PC-9 (cell line): ENCODE data around the gene SPA17. TPM values are rescaled to one million over a fixed set of nuclear protein-coding genes. Genes with fewer than 3 reads are reported as not detected.

Experiments used
- BruUV-seq: library from RNA; stranded (reverse); fragments of 400-500 nt; replicated peaks from 2 replicates; lab custom pipeline; 2021; lab: Mats Ljungman, UMichigan
- CTCF ChIA-PET: fragments of 300-600 bp; sonication (Branson Sonifier 250); formaldehyde crosslinking; loops from one replicate; lab custom pipeline; 2022; ENCODE audit warnings: antibody characterized with exemption; lab: Charles Lee
- POLR2A ChIA-PET: fragments of 300-600 bp; sonication (Branson Sonifier 250); formaldehyde crosslinking; loops from one replicate; lab custom pipeline; 2022; ENCODE audit warnings: antibody characterized with exemption; ENCODE audit not compliant: unreplicated experiment; lab: Charles Lee
- DNase-seq, 2 experiments: peaks; one replicate each; pipeline versions ENCODE4 v3.0.0 to v3.0.0-alpha.2; 2015 to 2022; ENCODE audit warnings: mixed read lengths in 1 of 2
- H2AFZ ChIP-seq: fragments of 200-600 bp; sonication (generic); 2 replicates; pipeline ENCODE4 v1.8.1; 2017; ENCODE audit warnings: antibody characterized with exemption
- H3F3A ChIP-seq: fragments of 200-600 bp; sonication (generic); 2 replicates; pipeline ENCODE4 v1.8.1; 2017; ENCODE audit warnings: antibody characterized with exemption, mild to moderate bottlenecking, low read depth; ENCODE audit not compliant: insufficient read depth
- H3K27ac ChIP-seq: fragments of 200-600 bp; sonication (generic); 2 replicates; pipeline ENCODE4 v1.6.1; 2016; ENCODE audit warnings: mixed run types
- H3K27me3 ChIP-seq: fragments of 200-600 bp; sonication (generic); 2 replicates; pipeline ENCODE4 v1.6.1; 2016; ENCODE audit warnings: low read depth, mixed run types; ENCODE audit not compliant: insufficient read depth
- H3K36me3 ChIP-seq: fragments of 200-600 bp; sonication (generic); 2 replicates; pipeline ENCODE4 v1.6.1; 2016; ENCODE audit warnings: low read depth, mixed run types
- H3K4me1 ChIP-seq: fragments of 200-600 bp; sonication (generic); replicated peaks from 2 replicates; pipeline ENCODE4 v1.6.1; 2016; ENCODE audit warnings: mixed run types; ENCODE audit not compliant: insufficient read depth
- H3K4me2 ChIP-seq: fragments of 200-600 bp; sonication (generic); 2 replicates; pipeline ENCODE4 v1.6.1; 2017; ENCODE audit warnings: mixed run types
- H3K4me3 ChIP-seq: fragments of 200-600 bp; sonication (generic); 2 replicates; pipeline ENCODE4 v1.6.1; 2016; ENCODE audit warnings: mixed run types
- H3K79me2 ChIP-seq: fragments of 200-600 bp; sonication (generic); 2 replicates; pipeline ENCODE4 v1.6.1; 2017; ENCODE audit warnings: low read depth, mixed run types
- H3K9me2 ChIP-seq: fragments of 200-600 bp; sonication (generic); 2 replicates; pipeline ENCODE4 v1.8.1; 2017; ENCODE audit warnings: mild to moderate bottlenecking; ENCODE audit not compliant: insufficient read depth
- H3K9me3 ChIP-seq: fragments of 200-600 bp; sonication (generic); 2 replicates; pipeline ENCODE4 v1.8.1; 2016; ENCODE audit warnings: low read depth; ENCODE audit not compliant: insufficient read depth
- H4K20me1 ChIP-seq: fragments of 200-600 bp; sonication (generic); 2 replicates; pipeline ENCODE4 v1.8.1; 2017; ENCODE audit not compliant: insufficient read depth
- CTCF ChIP-seq: fragments of 200-600 bp; sonication (generic); conservative IDR thresholded peaks from 2 replicates; pipeline ENCODE4 v1.6.1; 2017; ENCODE audit warnings: mixed run types, antibody characterized with exemption, mild to moderate bottlenecking, moderate library complexity
- EZH2 ChIP-seq: fragments of 200-600 bp; sonication (generic); IDR thresholded peaks from 2 replicates; pipeline ENCODE4 v1.8.0; 2017; ENCODE audit warnings: antibody characterized with exemption, low read depth
- intact Hi-C: fragments of 100-400 bp; cut with micrococcal nuclease; formaldehyde crosslinking; loops from one replicate; pipeline ENCODE4 v1.10.0; 2022; ENCODE audit not compliant: unreplicated experiment
- total RNA-seq: library from RNA; stranded (reverse); gene quantifications from 2 replicates; pipeline ENCODE4 v1.2.3, GENCODE V29; 2021

The SPA17 gene
- total RNA-seq, 1 experiment from 2014 or later = 15.7 TPM

- TF ChIP-seq EZH2 (no peak), CTCF (no peak)
- DNase-seq = no peak
- Histone ChIP-seq H3K9me3 (0 out of 2 replicates have a peak, but pooled peaks cover 4% of the 10 kb centered on the region), H4K20me1 (no peaks in the 10 kb centered on the region), H3K27me3 (no peaks in the 10 kb centered on the region), H3K27ac (no peak overlapping the region), H3F3A (no peaks in the 10 kb centered on the region), H3K4me3 (no peak overlapping the region), H3K4me2 (no peak overlapping the region), H3K79me2 (no peaks in the 10 kb centered on the region), H3K9me2 (no peaks in the 10 kb centered on the region), H3K4me1 (no peaks in the 10 kb centered on the region), H3K36me3 (no peaks in the 10 kb centered on the region), H2AFZ (no peak overlapping the region)
- intact Hi-C loops = no loop called here
- BruUV-seq = no TSS peak
- ChIA-PET CTCF (no interaction called here), POLR2A (no interaction called here)
Measured at GRCh38 chr11:124681421-124681820, 7.7 kb downstream of the SPA17 start.

- Histone ChIP-seq H3K4me3 (no peak overlapping the region), H3K4me2 (no peak overlapping the region), H3K36me3 (no peaks in the 10 kb centered on the region), H3K4me1 (no peaks in the 10 kb centered on the region), H4K20me1 (no peaks in the 10 kb centered on the region), H3K27me3 (no peaks in the 10 kb centered on the region), H3K27ac (no peak overlapping the region), H3K9me3 (0 out of 2 replicates have a peak, but pooled peaks cover 4% of the 10 kb centered on the region), H3K79me2 (no peaks in the 10 kb centered on the region), H3K9me2 (no peaks in the 10 kb centered on the region), H3F3A (no peaks in the 10 kb centered on the region), H2AFZ (no peak overlapping the region)
- ChIA-PET CTCF (no interaction called here), POLR2A (no interaction called here)
- TF ChIP-seq CTCF = no peak
- no peak for TF ChIP-seq EZH2
- no peak for DNase-seq
- no TSS peak for BruUV-seq
- intact Hi-C loops = no loop called here
Measured at GRCh38 chr11:124682443-124682842, 8.7 kb downstream of the SPA17 start.

- no TSS peak for BruUV-seq
- POLR2A ChIA-PET = interaction anchor here (0.7 kb wide), 1 partner anchor 24 kb away, joined by 6 read pairs; no protein-coding TSS in a partner anchor
- no peaks in the 10 kb centered on the region for H3K36me3 ChIP-seq
- DNase-seq = no peak
- H3K27me3 ChIP-seq = no peaks in the 10 kb centered on the region
- no peaks in the 10 kb centered on the region for H3F3A ChIP-seq
- H3K27ac ChIP-seq = no peak overlapping the region
- no peak for TF ChIP-seq EZH2
- TF ChIP-seq CTCF = no peak
- H3K4me2 ChIP-seq = no peak overlapping the region
- no peaks in the 10 kb centered on the region for H3K79me2 ChIP-seq
- 0 out of 2 replicates have a peak, but pooled peaks cover 3% of the 10 kb centered on the region for H3K9me2 ChIP-seq
- CTCF ChIA-PET = no interaction called here
- no peak overlapping the region for H2AFZ ChIP-seq
- intact Hi-C loops = no loop called here
- peaks cover 6% of the 10 kb centered on the region; the same call in 1 of the 2 replicates for H3K9me3 ChIP-seq
- H3K4me1 ChIP-seq = no peaks in the 10 kb centered on the region
- H3K4me3 ChIP-seq = no peak overlapping the region
- no peaks in the 10 kb centered on the region for H4K20me1 ChIP-seq
Measured at GRCh38 chr11:124693142-124693541, 19.4 kb downstream of the SPA17 start.
